GM19372 (cell line): ENCODE measurements around the gene GNB3.

Source experiments
- ATAC-seq: cut with Tn5 transposase; IDR thresholded peaks from one replicate; pipeline ENCODE4 v1.9.1; 2021; ENCODE audit warnings: mild to moderate bottlenecking, low read depth, moderate library complexity; ENCODE audit not compliant: unreplicated experiment

Gene GNB3

GRCh38 chr12:6836851-6837250 is 3.9 kb upstream of the GNB3 start:
- ATAC-seq, result no peak

GRCh38 chr12:6837370-6838060 is 3.2 kb upstream of the GNB3 start:
- no peak for ATAC-seq

- ATAC-seq, result no peak
Observed at GRCh38 chr12:6838854-6839253, 1.9 kb upstream of the GNB3 start.

GRCh38 chr12:6839482-6840201 is 1.1 kb upstream of the GNB3 start:
- ATAC-seq, result no peak

- ATAC-seq, result no peak
Observed at GRCh38 chr12:6840330-6840729, 395 bp upstream of the GNB3 start.

- ATAC-seq, result no peak
Observed at GRCh38 chr12:6842075-6842474, 1.4 kb downstream of the GNB3 start.

GRCh38 chr12:6843118-6843902 is 2.6 kb downstream of the GNB3 start:
- no peak for ATAC-seq

- no peak for ATAC-seq
Observed at GRCh38 chr12:6845395-6845794, 4.7 kb downstream of the GNB3 start.

GRCh38 chr12:6846316-6846869 is 5.7 kb downstream of the GNB3 start:
- ATAC-seq, result no peak

GRCh38 chr12:6847676-6848075 is 7.0 kb downstream of the GNB3 start:
- ATAC-seq, result no peak

GRCh38 chr12:6849427-6849826 is 8.7 kb downstream of the GNB3 start:
- ATAC-seq, result no peak

- no peak for ATAC-seq
Observed at GRCh38 chr12:6849976-6850560, 9.3 kb downstream of the GNB3 start.

- ATAC-seq, result no peak
Observed at GRCh38 chr12:6850796-6851152, 10.0 kb downstream of the GNB3 start.

- ATAC-seq, result peak; percentile 42
Observed at GRCh38 chr12:6851153-6851920, 10.6 kb downstream of the GNB3 start, which contains the start of gene CDCA3. Gene CDCA3, minus strand, starts transcription at chr12:6851286. Its CDS starts 334 bp downstream, at chr12:6850952.

GRCh38 chr12:6851921-6852650 is 11.4 kb downstream of the GNB3 start, which contains the start of gene USP5:
Gene USP5, plus strand, starts transcription at chr12:6852150. Its CDS starts 30 bp downstream, at chr12:6852180.
- ATAC-seq, result peak; percentile 70

- no peak for ATAC-seq
Observed at GRCh38 chr12:6852651-6853354, 12.1 kb downstream of the GNB3 start.

- no peak for ATAC-seq
Observed at GRCh38 chr12:6853626-6854025, 12.9 kb downstream of the GNB3 start.

- ATAC-seq, result no peak
Observed at GRCh38 chr12:6854036-6854435, 13.3 kb downstream of the GNB3 start.

GRCh38 chr12:6855322-6855721 is 14.6 kb downstream of the GNB3 start:
- no peak for ATAC-seq
